ENCODE measurements around the gene AGXT.

DNA sequence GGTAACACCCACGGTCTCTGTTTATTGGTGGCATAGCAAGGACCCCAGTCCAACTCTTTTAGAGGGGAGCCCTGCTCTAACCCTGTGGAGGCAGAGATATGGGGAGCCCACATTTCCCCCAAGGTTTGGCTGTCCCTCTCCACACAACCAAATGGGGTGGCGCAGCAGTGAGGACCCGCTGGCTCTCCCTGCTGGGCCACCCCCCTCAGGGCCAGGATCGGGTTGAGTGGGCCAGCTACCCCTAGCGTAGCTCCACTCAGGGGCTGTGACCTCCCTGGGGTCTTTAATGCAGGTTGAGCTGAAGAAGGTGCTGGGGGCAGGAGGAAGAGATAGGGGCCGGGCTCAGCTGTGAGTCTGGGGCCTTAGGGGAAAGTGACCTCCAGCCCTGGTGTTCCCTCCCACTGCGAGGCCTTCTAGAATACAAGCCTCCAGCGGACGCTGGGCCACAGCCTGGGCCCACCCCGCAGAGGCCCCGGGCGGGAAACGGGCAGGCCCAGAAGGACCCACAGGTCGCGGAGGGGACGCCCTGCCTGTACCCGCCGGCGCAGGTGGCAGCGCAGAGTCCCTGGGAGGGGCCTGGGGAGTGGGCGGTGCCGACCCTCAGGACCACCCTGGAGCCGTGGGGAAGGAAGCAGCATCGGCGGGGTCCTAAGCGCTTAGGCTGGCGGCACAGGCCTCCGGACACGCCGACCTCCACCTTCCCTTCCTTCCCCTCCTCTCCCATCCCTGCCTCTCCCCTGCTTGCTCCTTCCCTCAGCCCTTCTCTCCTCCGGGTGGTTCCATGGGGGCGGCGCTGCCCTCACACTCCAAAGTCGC lies 47.1 kb downstream of the AGXT start:
- TF ChIP-seq, protein P1, sequence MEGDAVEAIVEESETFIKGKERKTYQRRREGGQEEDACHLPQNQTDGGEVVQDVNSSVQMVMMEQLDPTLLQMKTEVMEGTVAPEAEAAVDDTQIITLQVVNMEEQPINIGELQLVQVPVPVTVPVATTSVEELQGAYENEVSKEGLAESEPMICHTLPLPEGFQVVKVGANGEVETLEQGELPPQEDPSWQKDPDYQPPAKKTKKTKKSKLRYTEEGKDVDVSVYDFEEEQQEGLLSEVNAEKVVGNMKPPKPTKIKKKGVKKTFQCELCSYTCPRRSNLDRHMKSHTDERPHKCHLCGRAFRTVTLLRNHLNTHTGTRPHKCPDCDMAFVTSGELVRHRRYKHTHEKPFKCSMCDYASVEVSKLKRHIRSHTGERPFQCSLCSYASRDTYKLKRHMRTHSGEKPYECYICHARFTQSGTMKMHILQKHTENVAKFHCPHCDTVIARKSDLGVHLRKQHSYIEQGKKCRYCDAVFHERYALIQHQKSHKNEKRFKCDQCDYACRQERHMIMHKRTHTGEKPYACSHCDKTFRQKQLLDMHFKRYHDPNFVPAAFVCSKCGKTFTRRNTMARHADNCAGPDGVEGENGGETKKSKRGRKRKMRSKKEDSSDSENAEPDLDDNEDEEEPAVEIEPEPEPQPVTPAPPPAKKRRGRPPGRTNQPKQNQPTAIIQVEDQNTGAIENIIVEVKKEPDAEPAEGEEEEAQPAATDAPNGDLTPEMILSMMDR (IDR thresholded peaks at IDR 0.05): no peak
- no peak for TF ChIP-seq POLR2AphosphoS5 (IDR thresholded peaks at IDR 0.05; ENCODE audit: low read depth, low read length)
- TF ChIP-seq, protein P2, sequence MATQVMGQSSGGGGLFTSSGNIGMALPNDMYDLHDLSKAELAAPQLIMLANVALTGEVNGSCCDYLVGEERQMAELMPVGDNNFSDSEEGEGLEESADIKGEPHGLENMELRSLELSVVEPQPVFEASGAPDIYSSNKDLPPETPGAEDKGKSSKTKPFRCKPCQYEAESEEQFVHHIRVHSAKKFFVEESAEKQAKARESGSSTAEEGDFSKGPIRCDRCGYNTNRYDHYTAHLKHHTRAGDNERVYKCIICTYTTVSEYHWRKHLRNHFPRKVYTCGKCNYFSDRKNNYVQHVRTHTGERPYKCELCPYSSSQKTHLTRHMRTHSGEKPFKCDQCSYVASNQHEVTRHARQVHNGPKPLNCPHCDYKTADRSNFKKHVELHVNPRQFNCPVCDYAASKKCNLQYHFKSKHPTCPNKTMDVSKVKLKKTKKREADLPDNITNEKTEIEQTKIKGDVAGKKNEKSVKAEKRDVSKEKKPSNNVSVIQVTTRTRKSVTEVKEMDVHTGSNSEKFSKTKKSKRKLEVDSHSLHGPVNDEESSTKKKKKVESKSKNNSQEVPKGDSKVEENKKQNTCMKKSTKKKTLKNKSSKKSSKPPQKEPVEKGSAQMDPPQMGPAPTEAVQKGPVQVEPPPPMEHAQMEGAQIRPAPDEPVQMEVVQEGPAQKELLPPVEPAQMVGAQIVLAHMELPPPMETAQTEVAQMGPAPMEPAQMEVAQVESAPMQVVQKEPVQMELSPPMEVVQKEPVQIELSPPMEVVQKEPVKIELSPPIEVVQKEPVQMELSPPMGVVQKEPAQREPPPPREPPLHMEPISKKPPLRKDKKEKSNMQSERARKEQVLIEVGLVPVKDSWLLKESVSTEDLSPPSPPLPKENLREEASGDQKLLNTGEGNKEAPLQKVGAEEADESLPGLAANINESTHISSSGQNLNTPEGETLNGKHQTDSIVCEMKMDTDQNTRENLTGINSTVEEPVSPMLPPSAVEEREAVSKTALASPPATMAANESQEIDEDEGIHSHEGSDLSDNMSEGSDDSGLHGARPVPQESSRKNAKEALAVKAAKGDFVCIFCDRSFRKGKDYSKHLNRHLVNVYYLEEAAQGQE (IDR thresholded peaks at IDR 0.05; ENCODE audit: insufficient read depth in 1 of 2, low read depth in 2 of 2, low read length in 1 of 2): no peak
